HepG2 (cell line): ENCODE measurements around the gene HOXB5. TPM values are rescaled to one million over a fixed set of nuclear protein-coding genes. Genes with fewer than 3 reads are reported as not detected.

ENCODE experiments used
- ATAC-seq: fragments of 200-7000 bp; cut with Tn5 transposase; 3 replicates; pipeline ENCODE4 v1.9.1; 2020; ENCODE audit warnings: mild to moderate bottlenecking, moderate library complexity
- BruUV-seq: library from RNA; stranded (reverse); fragments of 400-500 nt; replicated peaks from 2 replicates; lab custom pipeline; 2021; lab: Mats Ljungman, UMichigan
- CTCF ChIA-PET: fragments of 300-600 bp; formaldehyde crosslinking; extraction: SDS; loops from one replicate; lab custom pipeline; 2021; ENCODE audit warnings: low total read pairs, inconsistent platforms, low intra/inter-chr PET ratio; lab: Yijun Ruan, JAX
- POLR2A ChIA-PET: fragments of 350-600 bp; sonication (Branson Sonifier 250); formaldehyde crosslinking; loops from one replicate; lab custom pipeline; 2020; ENCODE audit warnings: antibody characterized with exemption, inconsistent platforms; lab: Yijun Ruan, JAX
- DNase-seq: peaks from one replicate; pipeline ENCODE4 v3.0.0-alpha.2; 2015; ENCODE audit warnings: low spot score
- FAIRE-seq: peaks from 3 replicates; lab custom pipeline; 2011; peaks lifted over from hg19 to GRCh38; lab: Jason Lieb, UNC
- H2AFZ ChIP-seq: one replicate; pipeline ENCODE4 v1.6.1; 2011; ENCODE audit warnings: low read length, inconsistent platforms
- H3K27ac ChIP-seq: fragments of 300-600 bp; 3 replicates; pipeline ENCODE4 v1.8.0; 2011; ENCODE audit warnings: mixed run types, mild to moderate bottlenecking, mixed read lengths, low read length, inconsistent platforms; ENCODE audit not compliant: insufficient read depth; ENCODE audit errors: extremely low read length
- H3K27me3 ChIP-seq, 2 experiments: fragments of 200-600 bp in 1 of 2; 2 replicates in 1 of 2; 3 replicates in 1 of 2; pipeline versions ENCODE4 v1.6.0 to v1.8.0; 2011; ENCODE audit warnings: low read length in 2 of 2, mild to moderate bottlenecking in 2 of 2, moderate library complexity in 2 of 2, inconsistent platforms in 1 of 2; ENCODE audit not compliant: insufficient read depth in 2 of 2, control insufficient read depth in 1 of 2
- H3K36me3 ChIP-seq, 2 experiments: fragments of 200-600 bp in 1 of 2; replicated peaks in 1 of 2; 2 replicates in 1 of 2; 3 replicates in 1 of 2; pipeline versions ENCODE4 v1.5.1 to v1.8.0; 2011; ENCODE audit warnings: low read length in 2 of 2, inconsistent platforms in 1 of 2; ENCODE audit not compliant: insufficient read depth in 2 of 2, control insufficient read depth in 1 of 2
- H3K4me1 ChIP-seq: 2 replicates; pipeline ENCODE4 v1.5.1; 2012; ENCODE audit warnings: low read length, inconsistent platforms; ENCODE audit not compliant: insufficient read depth
- H3K4me2 ChIP-seq: 2 replicates; pipeline ENCODE4 v1.6.0; 2011; ENCODE audit warnings: low read depth, low read length, inconsistent platforms
- H3K4me3 ChIP-seq, 3 experiments: fragments of 200-600 bp in 1 of 3; sonication (generic), shearing (Covaris generic) in 1 of 3; replicated peaks in 1 of 3; 2 replicates each; pipeline ENCODE4 v1.5.1; 2011 to 2016; ENCODE audit warnings: low read length in 3 of 3, inconsistent platforms in 2 of 3, low read depth in 2 of 3, mild to moderate bottlenecking in 2 of 3, control low read depth in 1 of 3, mixed read lengths in 1 of 3; ENCODE audit not compliant: insufficient read depth in 1 of 3
- H3K79me2 ChIP-seq: one replicate; pipeline ENCODE4 v1.6.1; 2011; ENCODE audit warnings: low read length, inconsistent platforms; ENCODE audit not compliant: insufficient read depth
- H3K9ac ChIP-seq: 2 replicates; pipeline ENCODE4 v1.6.0; 2011; ENCODE audit warnings: mild to moderate bottlenecking, low read depth, low read length, inconsistent platforms; ENCODE audit not compliant: insufficient read depth
- H3K9me3 ChIP-seq: 2 replicates; pipeline ENCODE4 v1.5.1; 2012; ENCODE audit warnings: mild to moderate bottlenecking, low read length
- H4K20me1 ChIP-seq: 2 replicates; pipeline ENCODE4 v1.6.0; 2011; ENCODE audit warnings: inconsistent platforms, mild to moderate bottlenecking, low read length, moderate library complexity; ENCODE audit not compliant: insufficient read depth
- ASH2L ChIP-seq: fragments of 300-600, 200-600 bp; sonication (generic); IDR thresholded peaks from 2 replicates; pipeline ENCODE4 v1.7.0; 2017; ENCODE audit warnings: low read depth, mild to moderate bottlenecking, moderate library complexity, mixed read lengths, low read length; ENCODE audit not compliant: insufficient read length
- BORCS8-MEF2B ChIP-seq: sonication (generic); formaldehyde crosslinking; IDR thresholded peaks from 2 replicates; pipeline ENCODE4 v1.8.0; 2022; ENCODE audit warnings: mild to moderate bottlenecking, missing genetic modification reagents
- HDAC2 ChIP-seq: sonication (generic); formaldehyde crosslinking; IDR thresholded peaks from 2 replicates; pipeline ENCODE4 v1.4.0; 2020; ENCODE audit warnings: missing genetic modification reagents
- JUNB ChIP-seq: sonication (generic); formaldehyde crosslinking; IDR thresholded peaks from 2 replicates; pipeline ENCODE4 v1.8.0; 2022; ENCODE audit warnings: missing genetic modification reagents, mild to moderate bottlenecking, borderline replicate concordance
- NFKBIZ ChIP-seq: IDR thresholded peaks from 2 replicates; pipeline ENCODE4 v1.6.1; 2018; ENCODE audit warnings: missing genetic modification reagents, missing compliant biosample characterization
- SNAPC2 ChIP-seq: sonication (generic); formaldehyde crosslinking; IDR thresholded peaks from 2 replicates; pipeline ENCODE4 v1.8.1; 2022; ENCODE audit warnings: mild to moderate bottlenecking, missing genetic modification reagents
- SNAPC4 ChIP-seq: sonication (generic); formaldehyde crosslinking; IDR thresholded peaks from 2 replicates; pipeline ENCODE4 v1.4.0; 2020; ENCODE audit warnings: mild to moderate bottlenecking, missing genetic modification reagents
- TCF7 ChIP-seq: sonication (generic); IDR thresholded peaks from 2 replicates; pipeline ENCODE4 v1.6.1; 2016; ENCODE audit warnings: antibody characterized with exemption, low read depth
- ZBTB1 ChIP-seq: sonication (generic); formaldehyde crosslinking; IDR thresholded peaks from 2 replicates; pipeline ENCODE4 v1.4.0; 2020; ENCODE audit warnings: missing genetic modification reagents, borderline replicate concordance
- ZKSCAN1 ChIP-seq: fragments of 150-350 bp; IDR thresholded peaks from 2 replicates; pipeline ENCODE4 v1.6.1; 2014; ENCODE audit warnings: low read length
- ZNF569 ChIP-seq: sonication (generic); formaldehyde crosslinking; IDR thresholded peaks from 2 replicates; pipeline ENCODE4 v1.5.0; 2020; ENCODE audit warnings: mild to moderate bottlenecking, missing genetic modification reagents, moderate library complexity, borderline replicate concordance
- ZNF691 ChIP-seq: sonication (generic); formaldehyde crosslinking; IDR thresholded peaks from 2 replicates; pipeline ENCODE4 v1.4.0; 2020; ENCODE audit warnings: missing genetic modification reagents, low read depth, mild to moderate bottlenecking, borderline replicate concordance
- ZNF780A ChIP-seq: sonication (generic); formaldehyde crosslinking; IDR thresholded peaks from 2 replicates; pipeline ENCODE4 v1.8.0; 2022; ENCODE audit warnings: mild to moderate bottlenecking, missing genetic modification reagents, moderate library complexity
- WGBS: methylation state at CpG from one replicate; pipeline ENCODE4 v1.1.6; 2017; ENCODE audit warnings: low lambda C conversion rate; 5-methylcytosine and 5-hydroxymethylcytosine counted together
- in situ Hi-C: cut with HindIII; loops from 2 replicates; pipeline ENCODE4 v1.10.0; 2017; ENCODE audit warnings: low pct_unique_long_range_greater_than_20kb; ENCODE audit not compliant: extremely low pct_ligation_motif_present
- intact Hi-C: fragments of 100-400 bp; cut with micrococcal nuclease; formaldehyde crosslinking; loops from one replicate; pipeline ENCODE4 v1.10.0; 2022; ENCODE audit not compliant: unreplicated experiment
- polyA plus RNA-seq, 8 experiments: library from polyadenylated mRNA; depleted of rRNA in 3 of 8; stranded (reverse) in 7 of 8; unstranded in 1 of 8; fragments of >200 nt; fragmentation: Illumina TruSeq in 4 of 8; extraction: Trizol in 4 of 8; gene quantifications; 2 replicates each; pipeline versions ENCODE4 v1.2.1 to v1.2.3, GENCODE V29; 2011 to 2016; ENCODE audit warnings: low read depth in 4 of 8, missing spikeins in 1 of 8, mixed read lengths in 1 of 8; ENCODE audit not compliant: insufficient read depth in 1 of 8
- total RNA-seq, 5 experiments: library from RNA; depleted of rRNA; stranded (reverse); fragments of >200 nt; fragmentation: Illumina TruSeq; extraction: Trizol; gene quantifications; 2 replicates each; pipeline ENCODE4 v1.2.3, GENCODE V29; 2016; ENCODE audit warnings: low read depth in 1 of 5

Gene HOXB5
- total and polyA plus RNA-seq, 2 of the 13 experiments (the other 11 are each of a cell fraction or from before 2014, with no cell fraction given) = not detected

- H3K4me3 ChIP-seq = no peak overlapping the region
- in situ Hi-C loops = no loop called here
- WGBS = 18% methylated on average over 9 of the region's 14 CpGs
- H3K79me2 ChIP-seq = no peaks in the 10 kb centered on the region
- H3K27me3 ChIP-seq = peaks cover 30 to 94% of the 10 kb centered on the region in 2 experiments
- FAIRE-seq (no peak), DNase-seq (no peak), ATAC-seq (no peak)
- H3K9me3 ChIP-seq = no peaks in the 10 kb centered on the region
- H3K27ac ChIP-seq = no peak overlapping the region
- H3K4me2 ChIP-seq = no peak overlapping the region
- no TSS peak for BruUV-seq
- ChIA-PET CTCF (no interaction called here), POLR2A (no interaction called here)
- intact Hi-C loops = no loop called here
- H3K36me3 ChIP-seq = no peaks in the 10 kb centered on the region
- TF ChIP-seq TCF7 = no peak
- TF ChIP-seq SNAPC4 (CRISPR knock-in tag) = no peak
- TF ChIP-seq NFKBIZ = no peak
- TF ChIP-seq ZNF569 (CRISPR knock-in tag) = no peak
- no peak for TF ChIP-seq BORCS8-MEF2B (CRISPR knock-in tag)
- TF ChIP-seq ZNF780A (CRISPR knock-in tag) = no peak
- no peak for TF ChIP-seq JUNB
- TF ChIP-seq ASH2L = no peak
- TF ChIP-seq ZNF691 = no peak
- no peak for TF ChIP-seq ZBTB1 (CRISPR knock-in tag)
- TF ChIP-seq HDAC2 (CRISPR knock-in tag) = no peak
- no peak for TF ChIP-seq ZKSCAN1
- TF ChIP-seq SNAPC2 (CRISPR knock-in tag) = no peak
- no peak overlapping the region for H2AFZ ChIP-seq
- no peaks in the 10 kb centered on the region; the same call in 1 of the 2 replicates for H4K20me1 ChIP-seq
- no peaks in the 10 kb centered on the region for H3K4me1 ChIP-seq
- no peak overlapping the region for H3K9ac ChIP-seq
Measured at GRCh38 chr17:48559840-48560817, 33.5 kb downstream of the HOXB5 start.
